Posterior vena cava (tissue), 2 donors: ENCODE measurements around the gene RXRG. TPM values are rescaled to one million over a fixed set of nuclear protein-coding genes. Genes with fewer than 3 reads are reported as not detected.
A peak's percentile ranks its signal among the peaks of the same experiment; 100 is the strongest.

Source experiments
- DNase-seq: peaks from one replicate; pipeline ENCODE4 v3.0.0-alpha.2; 2020; ENCODE audit warnings: low spot score
- intact Hi-C, 2 donors: fragments of 100-400 bp; cut with DNase I; formaldehyde crosslinking; loops; one replicate each; pipeline versions ENCODE4 v1.14.1 to v1.14.2; 2022 to 2023
- total RNA-seq, 2 donors: library from RNA; stranded (reverse); fragmentation: NEBNext Ultra II Directional; extraction: Animal tissue kit (Norgen Biotek cat#: 25700); gene quantifications; one replicate each; pipeline ENCODE4 v1.2.1, GENCODE V29; 2021
- donor health status: DM: yes; HTN: yes; CAD: no.
- donor health status: DM: yes; HTN: yes; CAD: no.

RXRG gene
- total RNA-seq, 2 donors from 2014 or later = 0.52 to 0.56 TPM

- intact Hi-C loops = no loop called here
- DNase-seq = no peak
These were observed 28.1 kb downstream of the RXRG start for GRCh38 chr1:165416876-165417275.

GRCh38 chr1:165415068-165415467 is 29.9 kb downstream of the RXRG start:
- DNase-seq = no peak
- intact Hi-C loops = no loop called here

GRCh38 chr1:165414620-165415019 is 30.3 kb downstream of the RXRG start:
- intact Hi-C loops = no loop called here

GRCh38 chr1:165411396-165411795 is 33.5 kb downstream of the RXRG start:
- DNase-seq = no peak
- intact Hi-C loops = no loop called here

More at GRCh38 chr1:165414620-165415019, 30.3 kb downstream of the RXRG start:
- no peak for DNase-seq

- intact Hi-C loops = loop anchor here in 1 of 2 donors (5.0 kb wide), 1 partner anchor 182 kb away; no protein-coding TSS in a partner anchor
- DNase-seq = no peak
These were observed 35.1 kb downstream of the RXRG start for GRCh38 chr1:165409657-165410358.

- no peak for DNase-seq
- intact Hi-C loops = loop anchor here in 1 of 2 donors (5.0 kb wide), 1 partner anchor 184 kb away; no protein-coding TSS in a partner anchor
These were observed 36.4 kb downstream of the RXRG start for GRCh38 chr1:165408518-165408917.

- intact Hi-C loops = loop anchor here in 1 of 2 donors (5.0 kb wide), 1 partner anchor 185 kb away; no protein-coding TSS in a partner anchor
These were observed 37.5 kb downstream of the RXRG start for GRCh38 chr1:165407398-165407797.

GRCh38 chr1:165403835-165404482 is 41.0 kb downstream of the RXRG start:
- intact Hi-C loops = loop anchor here in 1 of 2 donors (2.0 kb wide), 2 partner anchors 67 to 75 kb away; no protein-coding TSS in a partner anchor
- no peak for DNase-seq

More at GRCh38 chr1:165407398-165407797, 37.5 kb downstream of the RXRG start:
- no peak for DNase-seq

- intact Hi-C loops = loop anchor here in 1 of 2 donors (2.0 kb wide), 1 partner anchor 68 kb away; no protein-coding TSS in a partner anchor
These were observed 42.3 kb downstream of the RXRG start for GRCh38 chr1:165402517-165403111.

GRCh38 chr1:165397944-165398343 is 47.0 kb downstream of the RXRG start:
- intact Hi-C loops = loop anchor here (5.0 to 10.0 kb wide), 2 partner anchors 517 to 519 kb away; no protein-coding TSS in a partner anchor
- DNase-seq = peak; percentile 84

More at GRCh38 chr1:165402517-165403111, 42.3 kb downstream of the RXRG start:
- no peak for DNase-seq

GRCh38 chr1:165395901-165396300 is 49.0 kb downstream of the RXRG start:
- intact Hi-C loops = loop anchor here (5.0 to 10.0 kb wide), 2 partner anchors 519 to 521 kb away; no protein-coding TSS in a partner anchor
- no peak for DNase-seq

- no peak for DNase-seq
- intact Hi-C loops = loop anchor here (5.0 to 10.0 kb wide), 2 partner anchors 519 to 522 kb away; no protein-coding TSS in a partner anchor
These were observed 49.4 kb downstream of the RXRG start for GRCh38 chr1:165395478-165395877.

GRCh38 chr1:165392634-165393571 is 52.0 kb downstream of the RXRG start:
- intact Hi-C loops = loop anchor here (5.0 to 10.0 kb wide), 2 partner anchors 199 to 522 kb away; no protein-coding TSS in a partner anchor
- peak; percentile 96 for DNase-seq

GRCh38 chr1:165389609-165390008 is 55.3 kb downstream of the RXRG start:
- intact Hi-C loops = loop anchor here (5.0 to 10.0 kb wide), 2 partner anchors 203 to 525 kb away; no protein-coding TSS in a partner anchor
- no peak for DNase-seq

- no peak for DNase-seq
- intact Hi-C loops = no loop called here
These were observed 57.0 kb downstream of the RXRG start for GRCh38 chr1:165387961-165388360.

GRCh38 chr1:165387505-165387904 is 57.4 kb downstream of the RXRG start:
- DNase-seq = no peak
- intact Hi-C loops = no loop called here

GRCh38 chr1:165383599-165384405 is 61.1 kb downstream of the RXRG start:
- intact Hi-C loops = no loop called here
- no peak for DNase-seq

- intact Hi-C loops = no loop called here
- peak; percentile 91 for DNase-seq
These were observed 61.9 kb downstream of the RXRG start for GRCh38 chr1:165383067-165383466.
